ENCODE measurements around the gene UTP15.

The UTP15 gene

DNA sequence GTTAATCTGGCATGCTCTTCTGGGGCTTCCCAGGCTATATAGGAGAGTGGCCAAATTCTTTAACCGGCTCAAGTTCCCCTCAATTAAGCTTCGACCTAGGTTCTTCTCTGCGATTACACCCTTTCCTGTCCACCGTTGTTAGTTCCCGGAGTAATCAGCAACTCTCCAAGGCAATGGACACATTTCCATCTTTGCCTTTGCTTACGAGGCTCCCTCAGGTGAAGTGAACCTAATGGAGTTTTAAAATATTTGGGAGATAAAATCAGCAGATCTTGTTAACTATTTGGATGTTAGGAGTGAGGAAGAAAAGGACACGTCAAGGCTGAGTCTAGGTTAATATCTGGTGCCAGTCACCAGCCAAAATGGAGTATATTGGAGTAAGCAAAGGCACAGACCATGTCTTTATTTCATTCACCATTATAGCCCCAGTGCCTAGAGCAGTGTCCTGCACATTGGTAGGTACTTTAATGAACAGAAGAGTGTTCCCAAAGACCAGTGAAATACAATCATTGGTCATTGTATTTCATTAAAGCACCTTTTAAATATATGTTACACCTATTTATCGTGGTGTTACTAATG, 515 bp downstream of the UTP15 start:
- DNase-seq (ENCODE audit: low spot score) = no peak

DNA sequence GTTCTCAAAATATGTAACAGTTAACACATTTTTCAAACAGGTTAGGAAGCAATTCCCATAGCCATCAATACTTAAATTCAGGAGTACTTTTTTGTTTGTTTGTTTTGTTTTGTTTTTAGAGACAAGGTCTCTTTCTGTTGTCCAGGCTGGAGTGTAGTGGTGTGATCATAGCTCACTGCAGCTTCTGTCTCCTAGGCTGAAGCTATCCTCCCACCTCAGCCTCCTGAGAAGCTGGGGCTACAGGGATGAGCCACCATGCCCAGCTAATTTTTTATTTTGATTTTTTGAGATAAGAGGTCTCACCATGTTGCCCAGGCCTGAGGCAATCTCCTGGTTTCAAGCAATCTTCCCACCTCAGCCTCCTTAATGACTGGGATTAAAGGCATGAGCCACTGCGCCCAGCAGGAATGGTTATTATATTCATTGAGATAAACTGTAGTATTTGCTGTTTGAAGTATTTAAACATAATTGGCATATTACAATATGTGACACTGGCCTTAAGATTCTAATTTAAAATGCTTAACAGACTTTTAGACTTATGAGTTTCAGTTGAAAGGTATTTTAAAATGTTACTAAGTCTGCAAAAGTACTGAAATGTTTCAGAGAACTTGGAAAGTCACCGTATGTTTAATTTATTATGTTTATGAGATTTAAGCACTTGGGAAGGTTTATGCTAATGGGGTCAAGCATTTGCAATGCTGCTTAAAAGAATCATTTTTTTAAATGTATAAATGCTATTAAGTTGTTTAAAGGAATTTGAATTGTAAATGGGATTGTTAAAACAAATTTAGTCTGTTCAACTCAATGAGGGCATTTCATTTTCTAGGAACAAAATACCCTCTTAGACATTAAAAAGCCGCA, 17.0 kb downstream of the UTP15 start:
- no peak for DNase-seq (ENCODE audit: low spot score)

DNA sequence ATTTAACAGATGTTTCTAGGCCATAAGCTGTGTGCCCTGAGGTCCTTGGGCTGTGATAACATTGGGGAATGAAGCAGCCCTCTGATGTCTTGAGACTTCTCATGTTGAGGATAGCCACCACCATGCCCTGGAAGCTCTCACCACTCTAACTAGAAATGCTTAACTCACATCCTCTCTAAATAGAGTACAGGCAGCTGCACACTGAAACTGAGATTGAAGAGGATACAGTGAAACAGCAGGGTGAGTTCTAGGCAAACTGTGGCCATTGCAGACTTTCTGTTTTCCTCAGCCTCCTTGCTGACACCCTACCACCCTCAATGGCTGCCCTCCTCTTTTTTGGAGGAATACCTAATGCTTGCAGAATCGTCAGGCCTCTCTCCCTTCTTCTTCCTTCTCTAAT, 22.4 kb downstream of the UTP15 start:
- no peak for DNase-seq (ENCODE audit: low spot score)

DNA sequence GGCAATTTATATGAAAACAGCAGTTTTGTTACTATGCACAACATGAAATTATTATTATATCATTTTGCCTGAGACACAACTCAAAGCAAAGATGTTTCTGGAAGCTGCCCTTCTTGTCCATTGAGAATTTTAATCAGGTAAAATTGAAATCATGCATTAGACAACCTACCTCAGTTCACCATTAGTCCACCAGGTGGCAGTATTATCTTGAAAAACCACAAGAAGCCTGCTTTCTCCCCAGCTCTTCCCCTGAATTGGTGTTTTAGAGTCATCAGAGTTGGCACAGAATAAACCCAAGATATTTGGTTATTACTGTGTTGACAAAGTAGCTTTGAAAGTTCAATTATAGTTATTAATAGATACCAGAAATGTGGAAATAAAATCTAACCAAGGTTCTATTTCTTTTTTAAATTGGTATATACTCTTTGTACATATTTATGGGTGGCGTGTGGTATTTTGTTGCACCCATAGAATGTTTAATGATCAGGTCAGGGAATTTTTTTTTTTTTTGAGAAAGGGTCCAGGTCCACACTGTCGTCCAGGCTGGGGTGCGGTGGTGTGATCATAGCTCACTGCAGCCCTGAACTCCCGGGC, 25.7 kb downstream of the UTP15 start:
- peak; percentile 86 for DNase-seq (ENCODE audit: low spot score)

DNA sequence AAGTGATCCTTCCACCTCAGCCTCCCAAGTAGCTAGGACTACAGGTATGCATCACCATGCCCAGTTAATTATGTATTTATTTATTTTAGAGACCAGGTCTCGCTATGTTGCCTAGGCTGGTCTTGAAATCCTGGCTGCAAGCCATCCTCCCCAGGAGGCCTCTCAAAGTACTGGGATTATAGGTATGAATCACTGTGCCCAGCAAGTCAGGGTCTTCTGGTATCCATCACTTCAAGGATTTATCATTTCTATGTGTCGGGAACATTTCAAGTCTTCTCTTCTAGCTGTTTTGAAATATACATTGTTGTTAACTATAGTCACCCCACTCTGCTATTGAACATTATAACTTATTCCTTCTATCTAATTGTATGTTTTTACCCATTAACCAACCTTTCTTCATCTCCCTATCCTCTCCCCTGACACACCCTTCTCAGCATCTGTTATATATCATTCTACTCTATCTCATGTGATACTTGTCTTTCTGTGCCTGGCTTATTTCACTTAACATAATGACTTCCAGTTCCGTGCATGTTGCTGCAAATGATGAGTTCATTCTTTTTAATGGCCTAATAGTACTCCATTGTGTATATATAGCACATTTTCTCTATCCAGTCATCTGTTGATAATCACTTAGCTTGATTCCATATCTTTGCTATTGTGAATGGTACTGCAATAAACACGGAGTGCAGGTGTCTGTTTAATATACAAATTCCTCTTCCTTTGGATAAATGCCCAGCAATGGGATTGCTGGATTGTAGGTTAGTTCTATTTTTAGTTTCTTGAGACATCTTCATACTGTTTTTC, 26.4 kb downstream of the UTP15 start:
- DNase-seq (ENCODE audit: low spot score) = no peak

DNA sequence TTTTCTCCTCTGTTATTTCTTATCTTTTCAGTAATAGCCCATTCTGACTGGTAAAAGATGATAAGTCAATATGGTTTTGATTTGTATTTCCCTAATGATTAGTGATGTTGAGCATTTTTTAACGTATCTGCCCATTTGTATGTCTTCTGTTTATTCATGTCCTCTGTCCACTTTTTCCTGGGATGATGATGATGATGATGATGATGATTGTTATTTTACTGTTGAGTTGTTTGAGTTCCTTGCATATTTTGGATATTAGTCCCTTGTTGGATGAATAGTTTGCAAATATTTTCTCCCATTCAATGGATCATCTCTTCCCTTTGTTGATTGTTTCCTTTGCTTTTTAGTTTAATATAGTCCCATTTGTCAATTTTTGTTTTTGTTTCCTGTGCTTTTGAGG, 27.0 kb downstream of the UTP15 start:
- no peak for DNase-seq (ENCODE audit: low spot score)

DNA sequence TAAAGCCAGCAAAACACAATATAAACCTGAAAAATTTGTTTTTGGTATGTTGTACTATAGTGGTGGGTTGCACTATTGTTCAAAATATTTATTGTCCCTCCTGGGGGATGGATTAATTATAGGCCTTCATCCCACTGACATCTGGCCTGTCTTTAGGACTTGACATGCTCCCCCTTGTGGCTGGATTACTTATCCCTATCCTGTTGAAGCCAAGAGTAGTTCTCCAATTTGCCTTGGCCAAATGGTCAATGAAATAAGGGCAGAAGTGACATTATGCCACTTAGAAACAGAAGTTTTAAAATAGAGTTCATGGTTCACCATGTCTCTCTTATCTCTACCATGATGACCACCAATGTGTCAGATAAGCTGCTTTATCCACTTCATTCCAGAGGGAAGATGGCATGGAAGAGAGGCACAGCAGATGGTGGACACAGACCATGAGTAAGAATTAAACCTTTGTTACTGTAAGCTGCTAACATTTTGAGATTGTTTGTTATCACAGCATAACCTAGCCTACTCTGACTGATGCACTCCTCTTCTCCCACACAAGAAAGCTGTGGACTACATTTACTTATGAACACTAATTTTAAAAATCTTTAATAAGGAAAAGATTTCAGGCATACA, 31.3 kb downstream of the UTP15 start:
- DNase-seq (ENCODE audit: low spot score) = peak; percentile 15

DNA sequence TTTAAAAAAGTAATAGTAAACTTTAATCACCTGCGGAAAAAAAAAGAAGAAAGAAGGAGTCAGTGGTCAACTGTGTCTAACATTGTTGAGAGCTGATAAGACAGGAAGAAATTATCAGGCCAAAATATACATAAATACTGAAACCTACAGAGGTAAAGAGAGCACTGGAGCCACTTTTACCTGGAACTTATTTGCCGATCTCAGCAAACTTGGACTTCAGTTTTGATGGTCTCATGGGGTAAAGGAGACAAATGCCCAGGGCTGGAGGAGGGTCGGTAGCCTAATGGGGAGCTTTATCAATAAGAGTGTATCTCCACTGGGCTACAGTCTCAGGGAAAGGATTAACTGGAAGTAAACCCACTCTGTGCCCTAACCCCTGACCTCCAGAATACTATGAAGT, 33.8 kb downstream of the UTP15 start:
- DNase-seq (ENCODE audit: low spot score) = no peak

DNA sequence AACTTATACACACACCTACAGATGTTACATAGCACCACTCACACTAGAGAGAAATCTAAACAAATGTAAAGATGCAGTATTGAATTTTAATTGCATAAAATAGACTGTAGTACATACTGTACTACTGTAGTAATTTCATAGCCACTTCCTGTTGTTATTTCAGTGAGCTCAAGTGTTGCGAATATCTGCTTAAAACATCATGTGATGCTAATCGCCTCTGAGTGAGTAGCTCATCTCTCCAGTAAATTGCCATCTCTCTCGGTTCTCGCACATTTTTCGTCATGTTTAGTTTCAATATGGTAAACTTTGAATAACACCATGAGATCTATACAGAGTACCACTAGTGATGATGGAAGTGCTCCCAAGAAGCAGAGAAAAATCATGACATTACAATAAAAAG, 38.5 kb downstream of the UTP15 start:
- DNase-seq (ENCODE audit: low spot score) = no peak

DNA sequence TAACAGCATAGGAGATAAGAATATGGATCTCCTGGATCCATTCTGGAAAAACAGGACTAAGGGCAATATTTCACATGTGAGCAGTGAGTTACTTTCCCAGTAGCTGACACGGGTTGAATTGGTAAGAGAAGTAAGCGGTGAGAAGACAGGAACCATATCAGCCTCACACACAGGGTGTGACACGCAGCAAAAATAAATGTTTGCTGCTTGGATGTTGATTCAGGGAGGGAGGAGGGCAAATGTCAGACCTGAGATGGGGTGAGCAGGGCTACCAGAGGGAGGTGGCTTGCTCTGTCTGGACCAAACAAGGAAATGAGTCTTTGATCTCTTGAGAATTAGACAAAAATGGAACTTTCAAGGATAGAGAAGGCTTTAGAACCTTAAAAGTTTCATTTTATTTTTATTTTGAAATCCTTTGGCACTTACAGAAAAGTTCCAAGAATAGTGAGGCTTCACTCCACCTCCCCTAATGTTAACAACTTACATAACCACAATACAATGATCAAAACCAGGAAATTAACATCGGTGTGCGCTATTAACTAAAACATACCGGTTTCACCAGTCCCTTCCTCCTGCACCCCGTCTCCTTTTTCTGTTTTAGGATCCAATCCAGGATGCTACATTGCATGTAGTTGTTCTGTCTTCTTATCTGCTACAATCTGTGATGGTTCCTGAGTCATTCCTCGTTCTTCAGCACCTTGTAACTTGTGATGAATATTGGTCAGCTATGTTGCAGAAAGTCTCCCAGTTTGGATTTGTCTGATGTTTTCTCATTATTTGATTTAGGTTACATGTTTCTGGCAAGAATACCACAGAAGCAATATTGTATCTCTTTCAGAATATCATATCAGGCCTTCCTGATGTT, 39.9 kb downstream of the UTP15 start:
- no peak for DNase-seq (ENCODE audit: low spot score)

DNA sequence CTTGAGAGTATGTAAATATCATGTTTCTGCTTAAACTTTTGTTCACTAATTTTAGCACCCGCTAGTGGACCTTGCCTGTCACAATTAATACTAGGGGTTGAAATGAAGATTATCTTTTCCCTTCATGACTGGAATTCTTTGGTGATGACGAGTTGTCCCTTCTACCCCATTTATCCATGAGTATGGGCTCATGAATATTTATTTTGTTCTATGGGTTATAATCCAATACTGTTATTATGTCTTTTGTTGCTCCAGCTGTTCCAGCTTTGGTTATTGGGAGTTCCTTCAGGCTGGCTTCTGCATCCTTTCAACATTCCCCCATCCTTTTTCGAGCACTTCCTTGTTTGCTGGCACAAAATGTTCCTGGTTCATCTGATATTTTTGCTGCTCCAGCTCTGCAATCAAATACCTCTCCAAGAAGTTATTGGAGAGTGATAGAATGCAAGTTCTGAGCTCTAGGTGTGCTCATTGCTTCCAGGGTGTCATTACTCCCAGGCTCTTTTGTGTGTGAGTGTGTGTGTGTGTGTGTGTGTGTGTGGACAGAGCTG, 40.7 kb downstream of the UTP15 start:
- no peak for DNase-seq (ENCODE audit: low spot score)

DNA sequence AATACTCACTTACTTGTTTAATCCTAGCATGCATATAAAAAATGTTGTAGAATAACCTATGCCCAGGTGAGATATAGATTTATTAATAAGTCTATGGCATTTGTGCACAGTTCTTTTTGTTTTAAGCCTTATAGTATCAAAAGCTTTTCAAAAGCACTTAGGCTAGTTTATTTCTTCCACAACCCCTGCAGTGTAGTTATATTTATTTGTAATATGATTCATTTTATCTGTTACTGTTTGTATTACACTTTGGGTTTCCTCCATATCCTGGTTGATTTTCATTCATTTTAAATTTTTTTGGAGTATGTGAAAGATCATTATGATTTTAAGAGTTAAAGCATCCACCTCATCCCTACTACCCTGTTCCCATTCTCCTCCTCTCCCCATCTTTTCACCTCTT, 41.7 kb downstream of the UTP15 start:
- no peak for DNase-seq (ENCODE audit: low spot score)

DNA sequence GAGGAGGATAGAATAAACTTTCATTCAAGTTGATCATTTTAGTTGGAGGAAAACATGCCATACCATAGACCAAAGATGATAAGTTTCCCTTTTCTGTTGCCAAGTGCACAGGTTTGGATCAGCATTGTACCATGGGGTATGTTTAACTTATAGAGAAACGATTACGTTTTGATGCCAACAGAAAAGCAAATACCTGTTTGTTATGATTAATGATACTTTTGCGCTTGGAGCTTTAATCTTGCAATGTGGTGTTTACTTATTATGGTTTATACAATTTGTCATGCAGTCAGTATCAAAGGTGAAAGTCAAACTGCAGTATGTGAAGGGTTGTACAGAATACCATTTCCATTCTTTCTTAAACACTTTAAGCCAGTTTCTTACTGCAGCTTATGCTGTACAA, 47.3 kb downstream of the UTP15 start:
- DNase-seq (ENCODE audit: low spot score) = no peak

DNA sequence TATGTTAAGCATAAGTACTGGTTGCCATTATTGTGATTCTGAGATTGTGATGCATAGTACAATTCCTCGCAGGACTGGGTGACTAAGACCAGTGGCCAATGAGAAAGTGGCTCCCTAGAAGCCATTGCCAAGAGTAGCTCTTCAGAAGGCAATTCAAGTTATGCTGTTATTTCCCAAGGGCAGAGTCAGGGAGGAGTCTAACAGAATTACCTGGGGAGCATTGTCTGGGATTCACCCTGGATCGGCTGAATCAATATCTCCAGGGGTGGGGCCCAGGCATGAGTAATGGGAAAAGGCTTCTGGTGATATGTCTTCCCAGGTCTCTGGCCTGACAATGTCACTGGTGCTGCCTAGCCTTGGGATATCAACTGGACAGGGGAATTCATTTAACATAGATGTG, 49.5 kb downstream of the UTP15 start:
- no peak for DNase-seq (ENCODE audit: low spot score)

DNA sequence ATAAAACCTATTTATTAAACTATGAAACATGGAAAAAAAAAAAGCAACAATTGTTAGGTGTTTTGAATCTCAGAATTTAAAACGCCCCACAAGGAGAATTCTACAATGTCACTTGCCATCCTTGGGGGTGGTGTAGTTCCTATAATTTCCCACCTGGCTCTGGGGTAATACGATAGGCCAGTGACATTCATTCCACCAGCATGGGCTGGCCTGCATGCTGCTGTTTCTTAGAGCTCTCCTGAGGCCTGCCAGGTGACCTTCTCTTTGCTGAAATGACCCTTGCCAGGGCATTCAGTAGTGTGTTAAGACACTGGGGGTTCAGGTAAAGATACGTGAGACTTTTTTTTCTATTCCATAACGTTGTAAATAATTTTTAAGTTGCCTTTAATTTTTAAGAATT, 50.4 kb downstream of the UTP15 start:
- no peak for DNase-seq (ENCODE audit: low spot score)

DNA sequence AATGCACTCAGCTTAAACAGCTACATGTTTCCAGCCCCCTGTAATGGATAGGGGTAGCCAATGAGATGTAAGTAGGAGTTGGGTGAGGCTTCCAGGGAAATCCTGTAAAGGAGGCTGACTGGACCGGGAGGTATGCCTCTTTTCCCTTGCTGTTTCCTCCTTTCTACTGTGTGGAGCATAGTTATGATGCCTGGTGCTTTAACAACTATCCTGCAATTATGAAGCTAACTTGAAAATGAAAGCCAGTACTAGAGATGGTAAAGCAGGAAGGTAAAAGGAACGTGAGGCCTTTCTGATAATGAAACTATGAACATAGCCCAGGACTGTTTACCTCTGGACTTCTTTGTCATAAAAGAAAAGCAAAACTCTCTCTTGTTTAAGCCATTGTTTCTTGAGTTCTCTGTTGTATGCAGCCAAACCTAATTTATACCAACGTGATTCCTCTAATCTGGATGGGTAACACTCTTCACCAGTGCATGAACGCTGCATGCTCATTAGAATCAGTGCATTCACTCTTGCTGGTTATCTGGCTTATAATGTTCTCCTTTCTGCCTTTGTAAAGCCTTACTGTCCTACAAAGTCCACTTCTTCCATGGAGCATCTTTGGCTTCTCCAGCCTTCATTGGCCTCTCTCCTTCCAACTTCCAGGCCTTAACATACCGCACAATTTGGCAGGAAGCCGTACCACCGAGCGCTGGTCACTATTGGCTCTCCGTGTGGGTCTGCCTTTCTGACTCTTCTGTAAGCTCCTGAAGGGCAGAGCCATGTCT, 52.2 kb downstream of the UTP15 start:
- DNase-seq (ENCODE audit: low spot score) = no peak

DNA sequence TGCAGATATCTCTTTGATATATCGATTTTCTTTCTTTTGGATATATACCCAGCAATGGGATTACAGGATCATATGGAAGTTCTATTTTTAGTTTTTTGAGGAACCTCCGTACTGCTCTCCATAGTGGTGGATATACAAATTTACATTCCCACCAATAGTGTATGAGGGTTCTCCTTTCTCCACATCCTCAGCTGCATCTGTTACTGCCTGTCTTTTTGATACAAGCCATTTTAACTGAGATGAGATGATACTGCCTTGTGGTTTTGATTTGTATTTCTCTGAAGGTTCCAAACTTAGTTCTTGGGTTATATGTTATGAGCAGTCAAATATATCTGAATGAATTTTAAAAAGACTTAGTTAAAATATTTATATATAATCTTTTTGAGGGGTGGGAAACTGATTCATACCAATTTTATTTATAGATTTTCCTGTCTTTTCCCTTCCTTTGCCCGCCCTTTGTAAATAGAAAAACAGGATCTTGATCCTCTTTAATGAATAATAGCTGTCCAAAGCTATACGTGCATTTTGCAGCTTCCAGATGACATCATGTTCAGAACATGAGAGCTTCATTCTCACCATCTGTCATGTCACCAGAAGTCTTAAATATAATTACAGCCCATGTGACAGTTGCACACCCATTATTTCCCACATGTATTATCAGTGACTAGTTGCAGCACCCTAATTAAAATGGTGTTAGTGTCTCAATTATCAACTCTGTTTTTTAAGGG, 54.2 kb downstream of the UTP15 start:
- no peak for DNase-seq (ENCODE audit: low spot score)

DNA sequence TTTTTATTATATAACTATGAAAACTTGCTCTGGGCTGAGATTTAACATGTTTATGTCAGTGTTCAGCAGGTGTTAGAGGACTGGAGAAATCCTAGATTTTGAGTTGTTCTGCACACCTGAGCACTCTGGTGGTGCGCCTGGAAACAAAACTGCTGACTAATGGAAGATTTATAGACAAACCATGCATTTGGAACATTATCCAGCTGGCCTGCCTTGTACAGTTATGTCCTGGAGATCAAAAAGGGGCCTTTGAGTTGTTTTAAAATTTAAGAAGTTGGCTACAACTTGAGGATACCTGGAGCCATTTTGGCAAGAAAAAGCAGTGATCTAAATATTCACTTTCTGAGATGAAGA, 54.8 kb downstream of the UTP15 start:
- no peak for DNase-seq (ENCODE audit: low spot score)

DNA sequence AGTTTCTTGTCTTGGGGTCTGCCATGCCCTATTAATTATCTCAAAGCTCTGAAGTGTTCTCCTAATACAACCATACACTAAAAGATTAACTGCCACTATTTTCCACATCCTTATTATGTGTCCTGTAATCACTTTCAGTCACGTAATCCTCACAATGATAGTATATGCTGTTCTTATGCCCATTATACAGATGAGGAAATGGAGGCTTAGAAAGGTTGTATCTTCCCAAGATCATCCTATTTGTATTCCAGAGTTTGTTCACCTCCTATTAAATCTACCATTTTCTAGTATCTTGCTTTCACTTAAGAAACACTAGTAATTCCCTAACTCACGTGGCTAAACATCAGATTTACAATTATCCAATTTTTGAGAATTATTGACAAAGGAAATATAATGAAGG, 57.5 kb downstream of the UTP15 start:
- no peak for DNase-seq (ENCODE audit: low spot score)

Measured in pons (tissue), 1 donor.